ENCODE results near the gene CLHC1. TPM values are rescaled to one million over a fixed set of nuclear protein-coding genes. Genes with fewer than 3 reads are reported as not detected.

The CLHC1 gene
- total RNA-seq, 1 donor from 2014 or later: not detected

- TF ChIP-seq CTCF (IDR thresholded peaks at IDR 0.05): peak in 2 of 3 experiments; percentile 31 to 36
- Histone ChIP-seq H3K4me1 (peaks cover 14 to 58% of the 10 kb centered on the region in 2 donors), H3K27ac (peak overlapping the region; percentile 79 to 81), H3K36me3 (no peaks in the 10 kb centered on the region), H3K27me3 (no peaks in the 10 kb centered on the region), H3K4me3 (no peak overlapping the region), H3K9me3 (no peaks in the 10 kb centered on the region)
- peak in 1 of 2 donors; percentile 63 for DNase-seq (ENCODE audit: low spot score in 2 of 2)
- intact Hi-C loops (cut with DNase I): loop anchor here (2.0 kb wide), 2 partner anchors 43 to 55 kb away; no protein-coding TSS in a partner anchor
These were observed 74.6 kb downstream of the CLHC1 start for GRCh38 chr2:55157474-55157884.

GRCh38 chr2:55156984-55157383, 75.1 kb downstream of the CLHC1 start:
- Histone ChIP-seq H3K36me3 (no peaks in the 10 kb centered on the region), H3K4me3 (no peak overlapping the region), H3K4me1 (peaks cover 14 to 62% of the 10 kb centered on the region in 2 donors), H3K27ac (peak overlapping the region; percentile 79 to 81), H3K27me3 (no peaks in the 10 kb centered on the region), H3K9me3 (no peaks in the 10 kb centered on the region)
- intact Hi-C loops (cut with DNase I): loop anchor here (2.0 kb wide), 2 partner anchors 42 to 54 kb away; no protein-coding TSS in a partner anchor
- TF ChIP-seq CTCF (IDR thresholded peaks at IDR 0.05): no peak
- DNase-seq (ENCODE audit: low spot score in 2 of 2): peak in 1 of 2 donors; percentile 21

DNA sequence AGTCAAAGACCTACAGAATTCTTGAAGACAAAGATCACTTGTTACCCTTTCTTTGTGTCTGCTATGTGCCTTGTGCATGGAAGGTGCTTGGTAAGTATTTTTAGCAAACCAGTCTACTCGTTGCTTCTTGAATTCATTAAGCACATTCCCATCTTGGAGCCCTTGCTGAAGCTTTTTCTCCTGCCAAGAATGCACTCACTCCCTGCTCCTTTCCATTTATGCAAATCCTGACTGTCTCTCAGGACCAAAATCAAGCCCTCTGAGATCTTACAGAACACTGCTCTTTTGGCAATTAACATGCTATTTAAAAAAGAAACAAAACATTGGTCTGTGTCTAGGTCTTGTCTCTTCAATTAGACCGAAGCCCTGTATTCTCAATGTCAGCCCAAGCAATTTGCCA, 75.8 kb downstream of the CLHC1 start:
- TF ChIP-seq CTCF (IDR thresholded peaks at IDR 0.05): no peak
- no peaks in the 10 kb centered on the region for H3K36me3 ChIP-seq
- no peak overlapping the region for H3K4me3 ChIP-seq
- intact Hi-C loops (cut with DNase I): loop anchor here (2.0 kb wide), 2 partner anchors 42 to 54 kb away; no protein-coding TSS in a partner anchor
- H3K27me3 ChIP-seq: no peaks in the 10 kb centered on the region
- DNase-seq (ENCODE audit: low spot score in 2 of 2): peak in 1 of 2 donors; percentile 37
- H3K27ac ChIP-seq: peak overlapping the region; percentile 79 to 81
- no peaks in the 10 kb centered on the region for H3K9me3 ChIP-seq
- H3K4me1 ChIP-seq: peaks cover 14 to 68% of the 10 kb centered on the region in 2 donors

DNA sequence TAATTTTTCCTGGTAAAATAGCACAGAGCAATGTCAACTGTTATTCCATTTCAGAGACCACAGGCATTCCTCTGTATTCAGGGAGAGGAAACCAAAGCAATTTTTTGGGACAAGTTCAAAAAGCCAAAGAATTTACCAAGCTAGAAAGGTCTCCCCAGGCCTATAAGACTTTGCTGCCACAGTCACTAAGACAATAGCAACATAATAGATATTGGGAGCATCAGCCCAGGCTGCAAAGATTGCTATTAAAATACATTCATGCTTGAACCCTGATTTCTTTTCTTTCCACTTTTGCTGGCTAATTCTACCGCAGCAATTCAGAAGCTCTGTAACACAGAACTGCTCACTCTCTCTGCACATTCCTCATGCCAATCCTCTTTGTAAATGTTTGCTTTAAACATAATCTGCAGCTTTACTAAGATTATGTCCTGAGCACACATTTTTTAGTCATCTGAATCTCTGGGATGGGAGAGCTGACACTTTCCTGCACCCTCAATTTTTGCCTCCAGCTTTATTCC, 76.3 kb downstream of the CLHC1 start:
- TF ChIP-seq CTCF (IDR thresholded peaks at IDR 0.05): no peak
- intact Hi-C loops (cut with DNase I): loop anchor here (2.0 kb wide), 3 partner anchors 21 to 53 kb away; no protein-coding TSS in a partner anchor
- peak overlapping the region; percentile 79 to 81 for H3K27ac ChIP-seq
- DNase-seq (ENCODE audit: low spot score in 2 of 2): peak in 1 of 2 donors; percentile 27
- no peaks in the 10 kb centered on the region for H3K27me3 ChIP-seq
- no peaks in the 10 kb centered on the region for H3K9me3 ChIP-seq
- H3K4me3 ChIP-seq: no peak overlapping the region
- no peaks in the 10 kb centered on the region for H3K36me3 ChIP-seq
- H3K4me1 ChIP-seq: peaks cover 14 to 68% of the 10 kb centered on the region in 2 donors

DNA sequence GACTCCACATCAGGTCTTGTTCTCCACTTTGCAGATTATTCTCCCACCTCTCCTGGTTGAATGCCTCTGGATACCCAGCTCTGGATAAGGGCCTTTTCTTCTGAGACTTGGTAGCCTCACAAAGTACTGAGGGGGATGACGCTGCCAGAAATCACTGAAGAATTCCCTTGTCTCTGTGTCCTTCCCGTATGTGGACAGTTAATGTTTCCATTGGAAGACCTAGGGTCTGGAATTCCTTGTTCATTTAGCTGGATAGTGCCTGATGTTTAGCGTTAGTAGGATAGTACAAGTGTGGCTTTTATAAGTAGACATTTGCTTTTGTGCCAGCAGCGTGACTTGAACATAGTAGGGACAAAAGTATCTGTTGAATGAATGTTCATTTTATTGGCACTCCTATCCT, 76.9 kb downstream of the CLHC1 start:
- H3K4me3 ChIP-seq: no peak overlapping the region
- H3K4me1 ChIP-seq: peaks cover 14 to 68% of the 10 kb centered on the region in 2 donors
- intact Hi-C loops (cut with DNase I): loop anchor here (2.0 kb wide), 1 partner anchor 20 kb away; no protein-coding TSS in a partner anchor
- H3K27me3 ChIP-seq: no peaks in the 10 kb centered on the region
- no peak for TF ChIP-seq CTCF (IDR thresholded peaks at IDR 0.05)
- peak in 1 of 2 donors; percentile 25 for DNase-seq (ENCODE audit: low spot score in 2 of 2)
- no peaks in the 10 kb centered on the region for H3K36me3 ChIP-seq
- peak overlapping the region; percentile 79 to 81 for H3K27ac ChIP-seq
- H3K9me3 ChIP-seq: no peaks in the 10 kb centered on the region

Data from ascending aorta (tissue), 2 donors.